IMR-90 (cell line): Measurements from ENCODE around the gene ATF7IP. TPM values are rescaled to one million over a fixed set of nuclear protein-coding genes. Genes with fewer than 3 reads are reported as not detected.
A peak's percentile ranks its signal among the peaks of the same experiment; 100 is the strongest.

ENCODE experiments used
- ATAC-seq: fragments of 200-7000 bp; cut with Tn5 transposase; 2 replicates; pipeline ENCODE4 v1.9.1; 2020; ENCODE audit warnings: low read depth, mild to moderate bottlenecking, moderate library complexity
- BruUV-seq: library from RNA; stranded (reverse); fragments of 400-500 nt; replicated peaks from 2 replicates; lab custom pipeline; 2021; lab: Mats Ljungman, UMichigan
- CTCF ChIA-PET: fragments of 300-600 bp; formaldehyde crosslinking; extraction: SDS; loops from one replicate; lab custom pipeline; 2021; ENCODE audit warnings: antibody characterized with exemption; lab: Yijun Ruan, JAX
- POLR2A ChIA-PET: fragments of 300-600 bp; sonication (Branson Sonifier 250); formaldehyde crosslinking; loops from one replicate; lab custom pipeline; 2022; ENCODE audit warnings: antibody characterized with exemption; ENCODE audit not compliant: unreplicated experiment; lab: Charles Lee
- DNase-seq: peaks from one replicate; pipeline ENCODE4 v3.0.0; 2013
- H2AFZ ChIP-seq: replicated peaks from 2 replicates; pipeline ENCODE3; 2013; ENCODE audit warnings: low read length, mild to moderate bottlenecking; ENCODE audit not compliant: poor library complexity
- H2AK5ac ChIP-seq: 2 replicates; pipeline ENCODE4 v1.6.1; 2013; ENCODE audit warnings: low read depth, low read length, inconsistent platforms
- H2AK9ac ChIP-seq: replicated peaks from 2 replicates; pipeline ENCODE3; 2013; ENCODE audit warnings: mild to moderate bottlenecking, low read depth, low read length, moderate library complexity; ENCODE audit not compliant: poor library complexity
- H2BK120ac ChIP-seq: 2 replicates; pipeline ENCODE4 v1.6.1; 2013; ENCODE audit warnings: low read depth, low read length, inconsistent platforms
- H2BK15ac ChIP-seq: 3 replicates; pipeline ENCODE4 v1.6.1; 2013; ENCODE audit warnings: low read depth, low read length, inconsistent platforms
- H2BK20ac ChIP-seq: 2 replicates; pipeline ENCODE4 v1.6.1; 2013; ENCODE audit warnings: low read depth, mild to moderate bottlenecking, inconsistent platforms, low read length, moderate library complexity
- H2BK5ac ChIP-seq: 2 replicates; pipeline ENCODE4 v1.6.1; 2013; ENCODE audit warnings: mild to moderate bottlenecking, low read depth, low read length, inconsistent platforms; ENCODE audit not compliant: poor library complexity, severe bottlenecking
- H3K14ac ChIP-seq: replicated peaks from 2 replicates; pipeline ENCODE4 v1.6.1; 2013; ENCODE audit warnings: low read depth, low read length, inconsistent platforms
- H3K18ac ChIP-seq: 2 replicates; pipeline ENCODE4 v1.6.1; 2013; ENCODE audit warnings: low read depth, low read length, control low read depth
- H3K23ac ChIP-seq: 2 replicates; pipeline ENCODE4 v1.6.1; 2013; ENCODE audit warnings: low read depth, low read length, inconsistent platforms
- H3K27ac ChIP-seq: 2 replicates; pipeline ENCODE4 v1.5.1; 2013; ENCODE audit warnings: mild to moderate bottlenecking, control low read depth, low read length; ENCODE audit not compliant: insufficient read depth
- H3K27me3 ChIP-seq: 2 replicates; pipeline ENCODE4 v1.6.1; 2013; ENCODE audit warnings: low read length; ENCODE audit not compliant: control insufficient read depth, insufficient read depth
- H3K36me3 ChIP-seq: 2 replicates; pipeline ENCODE4 v1.6.1; 2013; ENCODE audit warnings: low read length, mixed read lengths; ENCODE audit not compliant: control insufficient read depth, insufficient read depth
- H3K4ac ChIP-seq: 2 replicates; pipeline ENCODE4 v1.6.1; 2013; ENCODE audit warnings: low read depth, low read length, inconsistent platforms
- H3K4me1 ChIP-seq: 2 replicates; pipeline ENCODE4 v1.6.1; 2013; ENCODE audit warnings: low read length, mixed read lengths; ENCODE audit not compliant: control insufficient read depth, insufficient read depth
- H3K4me2 ChIP-seq: 2 replicates; pipeline ENCODE4 v1.6.1; 2013; ENCODE audit warnings: low read depth, mild to moderate bottlenecking, control low read depth, low read length, moderate library complexity
- H3K4me3 ChIP-seq: 2 replicates; pipeline ENCODE4 v1.5.1; 2013; ENCODE audit warnings: low read depth, mild to moderate bottlenecking, control low read depth, low read length, moderate library complexity; ENCODE audit not compliant: insufficient read depth
- H3K56ac ChIP-seq: 2 replicates; pipeline ENCODE4 v1.6.1; 2013; ENCODE audit warnings: low read length, inconsistent platforms; ENCODE audit not compliant: insufficient read depth; ENCODE audit errors: extremely low read depth
- H3K79me1 ChIP-seq, 2 experiments: 2 replicates each; pipeline ENCODE4 v1.6.1; 2013; ENCODE audit warnings: low read length in 2 of 2, inconsistent platforms in 1 of 2, low read depth in 1 of 2
- H3K9ac ChIP-seq: 2 replicates; pipeline ENCODE4 v1.6.1; 2013; ENCODE audit warnings: low read depth, low read length, control low read depth
- H3K9me1 ChIP-seq: 2 replicates; pipeline ENCODE4 v1.6.1; 2013; ENCODE audit warnings: low read length, inconsistent platforms; ENCODE audit not compliant: insufficient read depth
- H3K9me3 ChIP-seq: 2 replicates; pipeline ENCODE4 v1.6.1; 2013; ENCODE audit warnings: low read length; ENCODE audit not compliant: control insufficient read depth, insufficient read depth
- H4K20me1 ChIP-seq: 2 replicates; pipeline ENCODE4 v1.6.1; 2013; ENCODE audit warnings: low read length, inconsistent platforms; ENCODE audit not compliant: insufficient read depth
- H4K5ac ChIP-seq: 2 replicates; pipeline ENCODE4 v1.6.1; 2013; ENCODE audit warnings: mild to moderate bottlenecking, low read depth, low read length, control low read depth
- H4K8ac ChIP-seq, 2 experiments: 2 replicates each; pipeline ENCODE4 v1.6.1; 2013; ENCODE audit warnings: low read depth in 2 of 2, low read length in 2 of 2, control low read depth in 1 of 2, inconsistent platforms in 1 of 2
- H4K91ac ChIP-seq: 2 replicates; pipeline ENCODE4 v1.6.1; 2013; ENCODE audit warnings: low read depth, low read length, inconsistent platforms; ENCODE audit not compliant: insufficient read depth
- CEBPB ChIP-seq: IDR thresholded peaks from 2 replicates; pipeline ENCODE4 v1.6.1; 2012; ENCODE audit warnings: low read depth, low read length, improper control_type of control experiment
- MAZ ChIP-seq: IDR thresholded peaks from 2 replicates; pipeline ENCODE4 v1.6.1; 2012; ENCODE audit warnings: low read depth, mild to moderate bottlenecking, low read length, improper control_type of control experiment, moderate library complexity, borderline replicate concordance
- dilution Hi-C: fragments of 300-500 bp; cut with HindIII; formaldehyde crosslinking; loops from one replicate; pipeline ENCODE4 v1.14.3; 2018; ENCODE audit warnings: low sequenced_read_pairs; ENCODE audit not compliant: unreplicated experiment
- in situ Hi-C: fragments of 300-500 bp; cut with MboI; formaldehyde crosslinking; loops from 3 replicates; pipeline ENCODE4 v1.14.3; 2019; ENCODE audit warnings: low sequenced_read_pairs, inconsistent platforms, mixed read lengths
- intact Hi-C: fragments of 100-400 bp; cut with micrococcal nuclease; formaldehyde crosslinking; loops from 2 replicates; pipeline ENCODE4 v1.10.0; 2022
- polyA plus RNA-seq, 3 experiments: library from polyadenylated mRNA; depleted of rRNA; stranded (reverse); fragments of >200 nt; gene quantifications; 2 replicates each; pipeline ENCODE4 v1.2.3, GENCODE V29; 2012; ENCODE audit warnings: low replicate concordance in 1 of 3
- total RNA-seq: library from RNA; depleted of rRNA; stranded (reverse); fragments of >200 nt; gene quantifications from 2 replicates; pipeline ENCODE4 v1.2.3, GENCODE V29; 2012

Gene ATF7IP
- total and polyA plus RNA-seq, 2 of the 4 experiments (the other 2 are of a cell fraction): 9.4 to 22.8 TPM

DNA sequence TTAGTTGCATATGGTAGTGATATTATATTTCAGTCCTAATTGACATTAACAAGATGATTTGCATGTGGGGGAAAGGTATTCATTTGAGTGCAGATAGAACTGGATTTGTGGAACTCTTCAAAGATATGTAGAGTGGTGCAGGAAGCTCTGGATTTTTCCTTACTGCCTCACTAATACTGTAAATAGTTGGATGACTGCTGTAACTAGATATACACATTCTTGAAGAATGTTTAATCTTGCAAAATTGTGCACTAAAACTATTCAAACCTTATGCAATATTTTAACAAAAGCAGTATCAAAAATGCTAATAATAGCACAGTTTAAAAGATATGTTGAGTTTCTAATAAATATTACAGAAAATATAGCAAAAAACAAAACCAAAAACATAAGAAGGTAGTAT is 43.1 kb upstream of the ATF7IP start:
- Histone ChIP-seq H2AFZ (no peak overlapping the region), H3K9me1 (no peaks in the 10 kb centered on the region; the same call in 1 of the 2 replicates), H4K91ac (no peak overlapping the region), H4K8ac (peak overlapping the region; percentile 15 to 87; a peak in 2 of 4 replicates), H2BK5ac (peak overlapping the region; percentile 91), H4K5ac (peak overlapping the region; percentile 92; the same call in 1 of the 2 replicates), H3K79me1 (no peaks in the 10 kb centered on the region), H2BK20ac (no peak overlapping the region), H2BK120ac (peak overlapping the region; percentile 85; the same call in 1 of the 2 replicates), H3K4me2 (peak overlapping the region; percentile 80), H3K23ac (no peak overlapping the region), H3K27ac (peak overlapping the region; percentile 95; the same call in 1 of the 2 replicates), H2AK5ac (no peak overlapping the region), H3K18ac (peak overlapping the region; percentile 97), H4K20me1 (no peaks in the 10 kb centered on the region), H2AK9ac (no peak overlapping the region), H3K9ac (no peak overlapping the region), H3K4me3 (no peak overlapping the region), H3K36me3 (no peaks in the 10 kb centered on the region), H3K27me3 (no peaks in the 10 kb centered on the region), H2BK15ac (peak overlapping the region; percentile 33; the same call in 1 of the 3 replicates), H3K4me1 (peaks cover 10% of the 10 kb centered on the region), H3K9me3 (no peaks in the 10 kb centered on the region), H3K14ac (no peak overlapping the region), H3K56ac (no peak overlapping the region), H3K4ac (peak overlapping the region; percentile 83; the same call in 1 of the 2 replicates)
- dilution Hi-C loops: no loop called here
- ATAC-seq (peak; percentile 86), DNase-seq (peak; percentile 70)
- ChIA-PET POLR2A (no interaction called here), CTCF (interaction anchor here (0.6 kb wide), 2 partner anchors 48 to 70 kb away, joined by 3 to 6 read pairs; no protein-coding TSS in a partner anchor)
- in situ Hi-C loops: no loop called here
- intact Hi-C loops: loop anchor here (1.0 to 2.0 kb wide), 2 partner anchors 42 to 64 kb away; partner anchors contain the start of gene ATF7IP
- TF ChIP-seq MAZ (no peak), CEBPB (peak; percentile 75; the same call in 1 of the 2 replicates)
- no TSS peak for BruUV-seq
